ENCODE data around the gene GALK2.
"Not testable (repeated sequence)": the region's sequence is repeated elsewhere in the genome, so short reads cannot be mapped to it uniquely, and the experiment has no call there.

GRCh38 chr15:49265117-49265516 is 95.1 kb downstream of the GALK2 start:
- TF ChIP-seq POLR2A (IDR thresholded peaks at IDR 0.05; ENCODE audit: low read depth, low read length); ELK1 (IDR thresholded peaks at IDR 0.05; ENCODE audit: borderline replicate concordance, low read depth, low read length); CHD1 (IDR thresholded peaks at IDR 0.05; ENCODE audit: low read depth, low read length); CEBPB (IDR thresholded peaks at IDR 0.05; ENCODE audit: low read depth, low read length); BHLHE40 (IDR thresholded peaks at IDR 0.05; ENCODE audit: low read depth, low read length); RCOR1 (IDR thresholded peaks at IDR 0.05; ENCODE audit: insufficient replicate concordance, low read length); MAZ (IDR thresholded peaks at IDR 0.05; ENCODE audit: borderline replicate concordance, low read depth, low read length); MXI1 (IDR thresholded peaks at IDR 0.05; ENCODE audit: borderline replicate concordance, low read depth, low read length); RAD21 (IDR thresholded peaks at IDR 0.05; ENCODE audit: low read length): not testable (repeated sequence)
- TF ChIP-seq, protein P1, sequence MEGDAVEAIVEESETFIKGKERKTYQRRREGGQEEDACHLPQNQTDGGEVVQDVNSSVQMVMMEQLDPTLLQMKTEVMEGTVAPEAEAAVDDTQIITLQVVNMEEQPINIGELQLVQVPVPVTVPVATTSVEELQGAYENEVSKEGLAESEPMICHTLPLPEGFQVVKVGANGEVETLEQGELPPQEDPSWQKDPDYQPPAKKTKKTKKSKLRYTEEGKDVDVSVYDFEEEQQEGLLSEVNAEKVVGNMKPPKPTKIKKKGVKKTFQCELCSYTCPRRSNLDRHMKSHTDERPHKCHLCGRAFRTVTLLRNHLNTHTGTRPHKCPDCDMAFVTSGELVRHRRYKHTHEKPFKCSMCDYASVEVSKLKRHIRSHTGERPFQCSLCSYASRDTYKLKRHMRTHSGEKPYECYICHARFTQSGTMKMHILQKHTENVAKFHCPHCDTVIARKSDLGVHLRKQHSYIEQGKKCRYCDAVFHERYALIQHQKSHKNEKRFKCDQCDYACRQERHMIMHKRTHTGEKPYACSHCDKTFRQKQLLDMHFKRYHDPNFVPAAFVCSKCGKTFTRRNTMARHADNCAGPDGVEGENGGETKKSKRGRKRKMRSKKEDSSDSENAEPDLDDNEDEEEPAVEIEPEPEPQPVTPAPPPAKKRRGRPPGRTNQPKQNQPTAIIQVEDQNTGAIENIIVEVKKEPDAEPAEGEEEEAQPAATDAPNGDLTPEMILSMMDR (conservative IDR thresholded peaks at IDR 0.05; ENCODE audit: low read depth, low read length): not testable (repeated sequence)
- TF ChIP-seq, protein P2, sequence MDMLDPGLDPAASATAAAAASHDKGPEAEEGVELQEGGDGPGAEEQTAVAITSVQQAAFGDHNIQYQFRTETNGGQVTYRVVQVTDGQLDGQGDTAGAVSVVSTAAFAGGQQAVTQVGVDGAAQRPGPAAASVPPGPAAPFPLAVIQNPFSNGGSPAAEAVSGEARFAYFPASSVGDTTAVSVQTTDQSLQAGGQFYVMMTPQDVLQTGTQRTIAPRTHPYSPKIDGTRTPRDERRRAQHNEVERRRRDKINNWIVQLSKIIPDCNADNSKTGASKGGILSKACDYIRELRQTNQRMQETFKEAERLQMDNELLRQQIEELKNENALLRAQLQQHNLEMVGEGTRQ (IDR thresholded peaks at IDR 0.05; ENCODE audit: low read depth, low read length): not testable (repeated sequence)
